SK-N-SH treated with all-trans-retinoic acid at 6 μM for 48 hours (cell line): ENCODE data around the gene TUBB1.

Source experiments
- CSRNP3 ChIP-seq: fragments of 250-450 bp; sonication (Bioruptor Pico); IDR thresholded peaks from 2 replicates; pipeline ENCODE4 v1.5.1; 2021; ENCODE audit warnings: mild to moderate bottlenecking, moderate library complexity
- ESRRG ChIP-seq: fragments of 250-450 bp; sonication (Bioruptor Pico); IDR thresholded peaks from 2 replicates; pipeline ENCODE4 v1.6.1; 2021; ENCODE audit warnings: mild to moderate bottlenecking
- RARB ChIP-seq: fragments of 250-450 bp; sonication (Bioruptor Pico); IDR thresholded peaks from 2 replicates; pipeline ENCODE4 v1.8.0; 2021; ENCODE audit warnings: mild to moderate bottlenecking, moderate library complexity
- ZFP30 ChIP-seq: fragments of 450-650 bp; formaldehyde crosslinking; IDR thresholded peaks from 2 replicates; pipeline ENCODE4 v1.5.0; 2022; ENCODE audit warnings: mild to moderate bottlenecking, moderate library complexity

- no peak for TF ChIP-seq RARB (CRISPR knock-in tag)
- no peak for TF ChIP-seq ESRRG (CRISPR knock-in tag)
- no peak for TF ChIP-seq CSRNP3 (CRISPR knock-in tag)
- TF ChIP-seq ZFP30 (CRISPR knock-in tag): no peak
Measured at GRCh38 chr20:59025086-59025485, 5.9 kb downstream of the TUBB1 start.
